Thyroid gland (tissue), 4 donors: Measurements from ENCODE around the gene DDX39B.

Experiments
- POLR2A ChIP-seq, 2 donors: fragments of 450-650 bp; IDR thresholded peaks; one replicate each; pipeline ENCODE4 v1.6.1; 2017; ENCODE audit warnings: antibody characterized with exemption in 2 of 2, mild to moderate bottlenecking in 2 of 2, moderate library complexity in 1 of 2
- TF ChIP-seq, protein P1 (sequence below), 6 experiments: fragments of 200-600 bp in 3 of 6; fragments of 450-650 bp in 3 of 6; sonication (generic) in 3 of 6; IDR thresholded peaks; one replicate each; pipeline ENCODE4 v1.5.1; 2016 to 2019; ENCODE audit warnings: antibody characterized with exemption in 6 of 6, mild to moderate bottlenecking in 2 of 6, inconsistent platforms in 1 of 6, moderate library complexity in 1 of 6

- TF ChIP-seq, protein P1, sequence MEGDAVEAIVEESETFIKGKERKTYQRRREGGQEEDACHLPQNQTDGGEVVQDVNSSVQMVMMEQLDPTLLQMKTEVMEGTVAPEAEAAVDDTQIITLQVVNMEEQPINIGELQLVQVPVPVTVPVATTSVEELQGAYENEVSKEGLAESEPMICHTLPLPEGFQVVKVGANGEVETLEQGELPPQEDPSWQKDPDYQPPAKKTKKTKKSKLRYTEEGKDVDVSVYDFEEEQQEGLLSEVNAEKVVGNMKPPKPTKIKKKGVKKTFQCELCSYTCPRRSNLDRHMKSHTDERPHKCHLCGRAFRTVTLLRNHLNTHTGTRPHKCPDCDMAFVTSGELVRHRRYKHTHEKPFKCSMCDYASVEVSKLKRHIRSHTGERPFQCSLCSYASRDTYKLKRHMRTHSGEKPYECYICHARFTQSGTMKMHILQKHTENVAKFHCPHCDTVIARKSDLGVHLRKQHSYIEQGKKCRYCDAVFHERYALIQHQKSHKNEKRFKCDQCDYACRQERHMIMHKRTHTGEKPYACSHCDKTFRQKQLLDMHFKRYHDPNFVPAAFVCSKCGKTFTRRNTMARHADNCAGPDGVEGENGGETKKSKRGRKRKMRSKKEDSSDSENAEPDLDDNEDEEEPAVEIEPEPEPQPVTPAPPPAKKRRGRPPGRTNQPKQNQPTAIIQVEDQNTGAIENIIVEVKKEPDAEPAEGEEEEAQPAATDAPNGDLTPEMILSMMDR (IDR thresholded peaks at IDR 0.05), result no peak
- TF ChIP-seq POLR2A (IDR thresholded peaks at IDR 0.05), result no peak
These were observed 31.7 kb upstream of the DDX39B start for GRCh38 chr6:31573239-31574105.
